Astrocyte of the spinal cord (primary cell): ENCODE results near the gene LIN54.
"Not testable (repeated sequence)": the region's sequence is repeated elsewhere in the genome, so short reads cannot be mapped to it uniquely, and the experiment has no call there.

Experiments used
- DNase-seq: peaks from one replicate; pipeline ENCODE4 v3.0.0; 2011; ENCODE audit warnings: low read depth, low spot score
- H3K4me3 ChIP-seq: 2 replicates; pipeline ENCODE4 v1.5.1; 2011; ENCODE audit warnings: low read depth, mild to moderate bottlenecking, low read length, moderate library complexity
- in situ Hi-C: cut with HindIII; loops from 2 replicates; pipeline ENCODE4 v1.10.0; 2017; ENCODE audit warnings: low sequenced_read_pairs
- TF ChIP-seq, protein P1 (sequence below): IDR thresholded peaks from 2 replicates; pipeline ENCODE4 v1.5.1; 2012; ENCODE audit warnings: low read depth, mild to moderate bottlenecking, low read length, inconsistent platforms

The LIN54 gene

DNA sequence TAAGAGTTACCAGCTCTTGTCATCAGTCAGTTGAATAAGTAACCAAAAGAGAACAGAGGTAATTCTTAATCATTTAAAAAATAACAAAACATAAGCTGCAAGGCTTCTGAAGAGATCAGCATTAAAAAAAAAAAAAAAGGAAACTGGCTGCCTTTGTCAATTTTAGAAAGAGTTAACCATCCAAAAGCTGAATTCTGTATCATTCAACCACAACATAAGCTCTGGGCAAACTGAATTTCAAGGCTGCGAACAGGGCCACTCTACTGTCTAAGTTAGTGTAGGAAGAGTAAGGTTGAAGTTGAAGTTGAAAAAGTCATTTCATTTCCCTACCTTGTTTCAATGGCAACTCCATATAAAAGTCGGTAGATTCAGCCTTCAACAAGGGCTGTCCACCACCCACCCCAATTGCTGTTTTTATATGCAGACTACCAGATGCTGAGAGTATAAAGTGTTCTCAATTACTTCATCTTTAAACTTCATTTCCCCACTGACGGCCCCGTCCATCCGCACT lies 1.1 kb upstream of the LIN54 start:
- in situ Hi-C loops: no loop called here
- TF ChIP-seq, protein P1, sequence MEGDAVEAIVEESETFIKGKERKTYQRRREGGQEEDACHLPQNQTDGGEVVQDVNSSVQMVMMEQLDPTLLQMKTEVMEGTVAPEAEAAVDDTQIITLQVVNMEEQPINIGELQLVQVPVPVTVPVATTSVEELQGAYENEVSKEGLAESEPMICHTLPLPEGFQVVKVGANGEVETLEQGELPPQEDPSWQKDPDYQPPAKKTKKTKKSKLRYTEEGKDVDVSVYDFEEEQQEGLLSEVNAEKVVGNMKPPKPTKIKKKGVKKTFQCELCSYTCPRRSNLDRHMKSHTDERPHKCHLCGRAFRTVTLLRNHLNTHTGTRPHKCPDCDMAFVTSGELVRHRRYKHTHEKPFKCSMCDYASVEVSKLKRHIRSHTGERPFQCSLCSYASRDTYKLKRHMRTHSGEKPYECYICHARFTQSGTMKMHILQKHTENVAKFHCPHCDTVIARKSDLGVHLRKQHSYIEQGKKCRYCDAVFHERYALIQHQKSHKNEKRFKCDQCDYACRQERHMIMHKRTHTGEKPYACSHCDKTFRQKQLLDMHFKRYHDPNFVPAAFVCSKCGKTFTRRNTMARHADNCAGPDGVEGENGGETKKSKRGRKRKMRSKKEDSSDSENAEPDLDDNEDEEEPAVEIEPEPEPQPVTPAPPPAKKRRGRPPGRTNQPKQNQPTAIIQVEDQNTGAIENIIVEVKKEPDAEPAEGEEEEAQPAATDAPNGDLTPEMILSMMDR: no peak
- peak; percentile 24 for DNase-seq
- peak overlapping the region; percentile 58 for H3K4me3 ChIP-seq

DNA sequence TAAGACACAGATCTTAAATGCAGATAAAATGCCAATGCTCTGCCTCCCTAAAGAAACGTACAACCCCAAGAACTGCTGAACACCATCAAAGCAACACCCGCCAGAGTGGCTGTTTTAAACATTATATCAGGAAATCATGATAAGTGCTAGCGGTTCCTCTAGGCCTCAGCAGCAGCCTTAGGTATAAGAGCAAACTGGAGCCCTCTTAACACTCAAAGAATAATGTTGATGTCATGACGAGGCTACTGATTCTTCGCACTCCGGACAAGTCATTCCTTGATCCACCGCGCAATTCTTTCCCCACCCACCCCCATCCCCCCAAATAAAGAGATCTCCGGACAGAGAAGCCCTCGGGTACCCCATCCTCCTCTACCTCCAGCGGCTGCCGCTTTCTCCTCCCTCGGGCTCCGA lies 507 bp downstream of the LIN54 start:
- peak; percentile 44 for DNase-seq
- TF ChIP-seq, protein P1: no peak
- H3K4me3 ChIP-seq: peak overlapping the region; percentile 91
- in situ Hi-C loops: no loop called here

DNA sequence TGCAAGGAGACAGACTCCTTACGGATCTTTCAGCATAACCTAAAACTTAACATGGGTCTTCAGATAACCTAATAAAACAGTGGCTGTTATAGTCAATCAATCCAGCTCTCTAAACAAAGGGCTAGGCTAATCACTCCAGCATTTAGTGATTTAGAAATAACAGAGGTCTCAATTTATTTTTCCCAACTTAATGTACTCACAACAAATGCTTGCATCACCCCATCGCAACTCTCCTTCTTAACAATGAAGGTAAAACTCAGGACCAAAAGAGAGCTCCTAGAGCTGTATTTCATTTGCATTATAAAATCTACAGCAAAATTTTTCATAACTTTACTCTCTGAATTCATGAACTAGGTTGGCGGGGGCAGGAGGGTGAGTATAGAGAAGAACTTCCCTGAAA lies 1.1 kb downstream of the LIN54 start:
- no peak for DNase-seq
- in situ Hi-C loops: no loop called here
- TF ChIP-seq, protein P1: no peak

DNA sequence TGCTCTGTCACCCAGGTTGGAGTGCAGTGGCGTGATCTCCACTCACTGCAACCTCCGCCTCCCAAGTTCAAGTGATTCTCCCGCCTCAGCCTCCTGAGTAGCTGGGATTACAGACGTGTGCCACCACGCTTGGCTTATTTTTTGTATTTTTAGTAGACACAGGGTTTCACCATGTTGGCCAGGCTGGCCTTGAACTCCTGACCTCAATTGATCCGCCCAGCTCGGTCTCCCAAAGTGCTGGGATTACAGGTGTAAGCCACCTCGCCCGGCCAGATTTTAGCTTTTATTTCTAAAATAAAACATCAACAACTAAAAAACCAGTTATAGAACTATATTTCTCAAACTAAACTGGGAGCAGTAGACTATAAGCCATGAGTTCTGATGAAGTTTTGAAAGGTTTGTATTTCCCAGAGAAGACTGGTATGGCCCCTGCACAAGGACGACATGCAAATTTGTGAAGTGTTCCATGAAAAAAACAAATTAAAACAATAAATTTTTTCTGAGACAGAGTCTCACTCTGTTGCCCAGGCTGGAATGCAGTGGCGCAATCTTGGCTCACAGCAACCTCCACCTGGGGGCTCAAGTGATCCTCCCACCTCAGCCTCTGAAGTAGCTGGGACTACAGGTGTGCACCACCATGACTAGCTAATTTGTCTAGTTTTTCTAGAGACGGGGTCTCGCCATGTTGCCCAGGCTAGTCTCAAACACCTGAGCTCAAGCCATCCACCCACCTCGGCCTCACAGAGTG lies 7.4 kb downstream of the LIN54 start:
- in situ Hi-C loops, H3K4me3 ChIP-seq, DNase-seq: not testable (repeated sequence)

More for the DNA sequence above, 1.1 kb downstream of the LIN54 start:
- peak overlapping the region; percentile 91 for H3K4me3 ChIP-seq

DNA sequence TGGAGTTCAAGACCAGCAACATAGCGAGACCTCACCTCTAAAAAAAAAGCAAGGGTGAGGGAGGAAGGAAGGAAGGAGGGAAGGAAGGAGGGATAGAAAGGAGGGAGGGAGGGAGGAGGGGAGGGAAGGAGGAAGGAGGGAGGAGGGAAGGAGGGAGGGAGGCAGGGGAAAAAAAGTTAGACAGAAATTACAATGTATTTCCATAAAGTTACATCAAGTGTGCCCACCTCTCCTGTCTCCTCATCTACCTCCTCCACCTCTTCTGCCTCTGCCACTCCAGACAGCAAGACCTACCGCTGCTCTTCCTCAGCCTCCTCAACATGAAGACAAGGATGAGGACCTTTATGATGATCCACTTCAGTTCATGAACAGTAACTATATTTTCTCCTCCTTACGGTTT lies 8.3 kb downstream of the LIN54 start:
- in situ Hi-C loops: no loop called here
- TF ChIP-seq, protein P1: no peak
- no peak for DNase-seq
- H3K4me3 ChIP-seq: no peak overlapping the region

DNA sequence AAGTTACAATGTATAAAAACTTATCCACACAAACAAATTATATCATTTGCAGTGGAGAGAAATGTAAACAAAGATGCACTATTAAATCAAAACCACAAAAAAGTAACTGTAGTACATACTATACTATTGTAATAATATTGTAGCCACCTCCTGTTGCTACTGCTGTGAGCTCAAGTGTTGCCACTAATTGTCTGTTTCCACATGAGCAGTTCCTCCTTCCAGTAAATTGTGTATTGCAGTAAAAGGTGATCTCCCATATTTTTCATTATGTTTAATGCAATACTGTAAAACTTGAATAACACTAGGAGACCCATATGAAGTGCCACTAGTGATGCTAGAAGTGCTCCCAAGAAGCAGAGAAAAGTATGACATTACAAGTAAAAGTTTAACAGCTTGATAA lies 11.7 kb downstream of the LIN54 start:
- in situ Hi-C loops: no loop called here
- no peak overlapping the region for H3K4me3 ChIP-seq
- TF ChIP-seq, protein P1: no peak
- DNase-seq: no peak

DNA sequence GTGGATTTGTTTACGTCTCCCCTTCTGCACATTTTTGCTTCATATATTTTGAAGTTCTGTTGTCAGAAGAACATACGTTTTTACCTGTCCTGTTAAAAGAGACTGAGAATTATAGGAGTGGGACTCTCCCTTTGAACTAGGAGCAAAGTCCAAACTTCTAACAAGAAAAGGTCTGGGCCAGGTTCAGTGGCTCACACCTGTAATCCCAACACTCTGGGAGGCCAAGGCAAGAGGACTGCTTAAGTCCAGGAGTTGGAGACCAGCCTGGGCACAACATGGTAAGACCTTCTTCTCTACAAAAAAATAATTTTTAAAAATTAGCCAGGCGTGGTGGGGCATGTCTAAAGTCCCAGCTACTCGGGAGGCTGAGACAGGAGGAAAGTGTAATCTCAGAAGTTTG lies 15.8 kb downstream of the LIN54 start:
- in situ Hi-C loops: no loop called here
- TF ChIP-seq, protein P1: no peak
- H3K4me3 ChIP-seq: no peak overlapping the region
- no peak for DNase-seq
